HCEC 1CT (cell line): ENCODE results near the gene OR10A5.
"Not testable (repeated sequence)": the region's sequence is repeated elsewhere in the genome, so short reads cannot be mapped to it uniquely, and the experiment has no call there.

ENCODE experiments used
- DNase-seq: peaks from one replicate; pipeline ENCODE4 v3.0.0-alpha.2; 2017

The OR10A5 gene

GRCh38 chr11:6845383-6845782 is at the start of gene OR10A5:
Gene OR10A5, plus strand, starts transcription at chr11:6845683. Its CDS starts 0 bp downstream, at chr11:6845683.
- no peak for DNase-seq

GRCh38 chr11:6799402-6799801 is 46.1 kb upstream of the OR10A5 start, which contains the start of gene OR6A2:
Gene OR6A2, minus strand, starts transcription at chr11:6799689. Its CDS starts 3,981 bp downstream, at chr11:6795708.
- DNase-seq = peak; percentile 74

GRCh38 chr11:6801075-6801474 is 44.4 kb upstream of the OR10A5 start:
- not testable (repeated sequence) for DNase-seq

GRCh38 chr11:6812390-6813005 is 33.0 kb upstream of the OR10A5 start:
- peak; percentile 38 for DNase-seq

- no peak for DNase-seq
These were observed 31.8 kb upstream of the OR10A5 start for GRCh38 chr11:6813656-6814055.

GRCh38 chr11:6817694-6818093 is 27.8 kb upstream of the OR10A5 start:
- DNase-seq = peak; percentile 9

- no peak for DNase-seq
These were observed 26.5 kb upstream of the OR10A5 start for GRCh38 chr11:6818967-6819366.

GRCh38 chr11:6824136-6824823 is 21.2 kb upstream of the OR10A5 start:
- no peak for DNase-seq

- DNase-seq = no peak
These were observed 20.2 kb upstream of the OR10A5 start for GRCh38 chr11:6825231-6825744.

- no peak for DNase-seq
These were observed 17.4 kb upstream of the OR10A5 start for GRCh38 chr11:6828103-6828502.

- no peak for DNase-seq
These were observed 12.1 kb upstream of the OR10A5 start for GRCh38 chr11:6833356-6833755.

GRCh38 chr11:6834021-6834420 is 11.5 kb upstream of the OR10A5 start:
- no peak for DNase-seq

- DNase-seq = no peak
These were observed 3.8 kb upstream of the OR10A5 start for GRCh38 chr11:6841694-6842093.

- DNase-seq = no peak
These were observed 1.8 kb upstream of the OR10A5 start for GRCh38 chr11:6843670-6844069.

- no peak for DNase-seq
These were observed 1.1 kb upstream of the OR10A5 start for GRCh38 chr11:6844356-6844755.

GRCh38 chr11:6850526-6850925 is 5.0 kb downstream of the OR10A5 start:
- no peak for DNase-seq

GRCh38 chr11:6854801-6855200 is 9.3 kb downstream of the OR10A5 start:
- not testable (repeated sequence) for DNase-seq

GRCh38 chr11:6855971-6856541 is 10.6 kb downstream of the OR10A5 start:
- peak; percentile 77 for DNase-seq

- DNase-seq = peak; percentile 83
These were observed 11.4 kb downstream of the OR10A5 start for GRCh38 chr11:6856871-6857270.

- DNase-seq = peak; percentile 40
These were observed 17.5 kb downstream of the OR10A5 start, which contains the start of gene OR10A2 for GRCh38 chr11:6862961-6863360. Gene OR10A2, plus strand, starts transcription at chr11:6863057. Its CDS starts 6,698 bp downstream, at chr11:6869755.

GRCh38 chr11:6864438-6864837 is 19.0 kb downstream of the OR10A5 start:
- DNase-seq = peak; percentile 74

- DNase-seq = no peak
These were observed 25.8 kb downstream of the OR10A5 start for GRCh38 chr11:6871278-6871677.

GRCh38 chr11:6875761-6876160 is 30.3 kb downstream of the OR10A5 start:
- DNase-seq = no peak

- DNase-seq = no peak
These were observed 30.8 kb downstream of the OR10A5 start, which contains the start of gene OR10A4 for GRCh38 chr11:6876325-6876724. Gene OR10A4, plus strand, starts transcription at chr11:6876625. Its CDS starts 23 bp downstream, at chr11:6876648.
